Smooth muscle cell of trachea (primary cell): ENCODE data around the gene PROM2. TPM values are rescaled to one million over a fixed set of nuclear protein-coding genes. Genes with fewer than 3 reads are reported as not detected.

Source experiments
- total RNA-seq: library from RNA; depleted of rRNA; stranded (reverse); fragments of >200 nt; gene quantifications from 2 replicates; pipeline ENCODE4 v1.2.1, GENCODE V29; 2014

Gene PROM2, protein sequence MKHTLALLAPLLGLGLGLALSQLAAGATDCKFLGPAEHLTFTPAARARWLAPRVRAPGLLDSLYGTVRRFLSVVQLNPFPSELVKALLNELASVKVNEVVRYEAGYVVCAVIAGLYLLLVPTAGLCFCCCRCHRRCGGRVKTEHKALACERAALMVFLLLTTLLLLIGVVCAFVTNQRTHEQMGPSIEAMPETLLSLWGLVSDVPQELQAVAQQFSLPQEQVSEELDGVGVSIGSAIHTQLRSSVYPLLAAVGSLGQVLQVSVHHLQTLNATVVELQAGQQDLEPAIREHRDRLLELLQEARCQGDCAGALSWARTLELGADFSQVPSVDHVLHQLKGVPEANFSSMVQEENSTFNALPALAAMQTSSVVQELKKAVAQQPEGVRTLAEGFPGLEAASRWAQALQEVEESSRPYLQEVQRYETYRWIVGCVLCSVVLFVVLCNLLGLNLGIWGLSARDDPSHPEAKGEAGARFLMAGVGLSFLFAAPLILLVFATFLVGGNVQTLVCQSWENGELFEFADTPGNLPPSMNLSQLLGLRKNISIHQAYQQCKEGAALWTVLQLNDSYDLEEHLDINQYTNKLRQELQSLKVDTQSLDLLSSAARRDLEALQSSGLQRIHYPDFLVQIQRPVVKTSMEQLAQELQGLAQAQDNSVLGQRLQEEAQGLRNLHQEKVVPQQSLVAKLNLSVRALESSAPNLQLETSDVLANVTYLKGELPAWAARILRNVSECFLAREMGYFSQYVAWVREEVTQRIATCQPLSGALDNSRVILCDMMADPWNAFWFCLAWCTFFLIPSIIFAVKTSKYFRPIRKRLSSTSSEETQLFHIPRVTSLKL
- 0.29 and 0.83 TPM in 2 replicates for total RNA-seq

GRCh38 chr2:95274291-95275150, at the start of gene PROM2:
PROM2 (plus strand) TSS chr2:95274449; CDS start chr2:95274586, 137 bp downstream.

GRCh38 chr2:95296880-95297487, 22.7 kb downstream of the PROM2 start, which contains the start of gene KCNIP3:
KCNIP3 (plus strand) TSS chr2:95297347; CDS start chr2:95297439, 92 bp downstream.

Other genes starting within 250 kb of the PROM2 start
- 0.17 TPM in 1 of 2 replicates, not detected in the other for gene MAL, start 248.7 kb upstream of the PROM2 start, total RNA-seq
- gene MRPS5, start 152.6 kb upstream of the PROM2 start, total RNA-seq, result 39.9 and 41.2 TPM in 2 replicates
- 15.7 and 17.7 TPM in 2 replicates for gene ZNF514, start 114.6 kb upstream of the PROM2 start, total RNA-seq
- gene ZNF2, start 108.6 kb upstream of the PROM2 start, total RNA-seq, result 7.9 and 13.1 TPM in 2 replicates
- 6.3 and 7.9 TPM in 2 replicates for gene ZNF892, start 66.9 kb upstream of the PROM2 start, total RNA-seq
- gene KCNIP3, start 22.9 kb downstream of the PROM2 start, total RNA-seq, result 2.9 and 3.6 TPM in 2 replicates
- gene FAHD2A, start 128.3 kb downstream of the PROM2 start, total RNA-seq, result 23.8 and 35.6 TPM in 2 replicates
- not detected in 2 replicates for gene TRIM43B, start 210.3 kb downstream of the PROM2 start, total RNA-seq